GM12878 (cell line): ENCODE data around the gene HADH. TPM values are rescaled to one million over a fixed set of nuclear protein-coding genes. Genes with fewer than 3 reads are reported as not detected.

Experiments
- ATAC-seq: fragments of 200-7000 bp; cut with Tn5 transposase; 3 replicates; pipeline ENCODE4 v1.9.1; 2020; ENCODE audit warnings: mild to moderate bottlenecking, moderate library complexity
- BruUV-seq: library from RNA; stranded (reverse); fragments of 400-500 nt; replicated peaks from 2 replicates; lab custom pipeline; 2021; lab: Mats Ljungman, UMichigan
- CTCF ChIA-PET: fragments of 300-600 bp; sonication (Branson Sonifier 250); formaldehyde crosslinking; extraction: SDS; loops from one replicate; lab custom pipeline; 2021; ENCODE audit warnings: inconsistent platforms; lab: Yijun Ruan, JAX
- POLR2A ChIA-PET: fragments of 350-600 bp; formaldehyde crosslinking; extraction: SDS; loops from one replicate; lab custom pipeline; 2021; ENCODE audit warnings: inconsistent platforms; lab: Charles Lee
- RAD21 ChIA-PET: fragments of 300-600 bp; sonication (Branson Sonifier 250); formaldehyde crosslinking; loops from one replicate; lab custom pipeline; 2023; ENCODE audit warnings: antibody characterized with exemption; ENCODE audit not compliant: unreplicated experiment; lab: Charles Lee
- SMC1A ChIA-PET: fragments of 300-600 bp; sonication (Branson Sonifier 250); formaldehyde crosslinking; loops from one replicate; lab custom pipeline; 2023; ENCODE audit not compliant: unreplicated experiment, uncharacterized antibody; lab: Charles Lee
- DNase-seq: peaks from one replicate; pipeline ENCODE4 v3.0.0-alpha.2; 2011; ENCODE audit warnings: low read depth, low spot score
- FAIRE-seq: peaks from 3 replicates; lab custom pipeline; 2011; peaks lifted over from hg19 to GRCh38; lab: Jason Lieb, UNC
- H2AFZ ChIP-seq: 2 replicates; pipeline ENCODE4 v1.6.0; 2011; ENCODE audit warnings: low read depth, low read length, control low read depth; ENCODE audit not compliant: control insufficient read depth
- H3K27ac ChIP-seq: 2 replicates; pipeline ENCODE4 v1.5.1; 2011; ENCODE audit warnings: control low read depth; ENCODE audit not compliant: control insufficient read depth, insufficient read depth
- H3K27me3 ChIP-seq, 2 experiments: replicated peaks in 1 of 2; 2 replicates each; pipeline versions ENCODE4 v1.6.0 to v1.6.1; 2011; ENCODE audit warnings: low read length in 1 of 2; ENCODE audit not compliant: control insufficient read depth in 2 of 2, insufficient read depth in 2 of 2
- H3K36me3 ChIP-seq, 2 experiments: 2 replicates each; pipeline ENCODE4 v1.5.1; 2011; ENCODE audit warnings: low read length in 1 of 2; ENCODE audit not compliant: control insufficient read depth in 2 of 2, insufficient read depth in 2 of 2
- H3K4me1 ChIP-seq: 2 replicates; pipeline ENCODE4 v1.6.1; 2011; ENCODE audit warnings: mild to moderate bottlenecking, low read length, moderate library complexity, mixed read lengths; ENCODE audit not compliant: control insufficient read depth, insufficient read depth
- H3K4me2 ChIP-seq: 2 replicates; pipeline ENCODE4 v1.6.0; 2011; ENCODE audit warnings: control low read depth; ENCODE audit not compliant: control insufficient read depth, insufficient read depth
- H3K4me3 ChIP-seq: fragments of 200-600 bp; sonication (generic); 2 replicates; pipeline ENCODE4 v1.5.1; 2016
- H3K79me2 ChIP-seq: 2 replicates; pipeline ENCODE4 v1.6.0; 2011; ENCODE audit warnings: low read length; ENCODE audit not compliant: control insufficient read depth, insufficient read depth
- H3K9ac ChIP-seq: 2 replicates; pipeline ENCODE4 v1.8.0; 2011; ENCODE audit warnings: low read length, control low read depth, mixed read lengths; ENCODE audit not compliant: control insufficient read depth, insufficient read depth
- H3K9me3 ChIP-seq: replicated peaks from 3 replicates; pipeline ENCODE4 v1.5.1; 2011; ENCODE audit warnings: mild to moderate bottlenecking, low read length; ENCODE audit not compliant: control insufficient read depth, insufficient read depth
- H4K20me1 ChIP-seq: 2 replicates; pipeline ENCODE4 v1.6.0; 2011; ENCODE audit not compliant: control insufficient read depth, insufficient read depth
- CBX3 ChIP-seq: fragments of 200-600 bp; sonication (generic); IDR thresholded peaks from 2 replicates; pipeline ENCODE4 v1.6.1; 2016; ENCODE audit warnings: low read depth, borderline replicate concordance
- DPF2 ChIP-seq: fragments of 450-650 bp; IDR thresholded peaks from 2 replicates; pipeline ENCODE4 v1.6.1; 2017; ENCODE audit warnings: mild to moderate bottlenecking
- EZH2 ChIP-seq: IDR thresholded peaks from 2 replicates; pipeline ENCODE4 v1.6.1; 2012; ENCODE audit warnings: low read depth, mild to moderate bottlenecking, control low read depth, inconsistent platforms, low read length, borderline replicate concordance; ENCODE audit not compliant: control insufficient read depth
- HDAC6 ChIP-seq: fragments of 200-600 bp; sonication (generic); IDR thresholded peaks from one replicate; pipeline ENCODE4 v1.8.0; 2017; ENCODE audit warnings: antibody characterized with exemption; ENCODE audit not compliant: unreplicated experiment
- MYC ChIP-seq: IDR thresholded peaks from 2 replicates; pipeline ENCODE4 v1.6.1; 2011; ENCODE audit warnings: mild to moderate bottlenecking, low read length, moderate library complexity, inconsistent platforms; ENCODE audit not compliant: insufficient read depth, insufficient replicate concordance, insufficient read length, severe bottlenecking
- POLR2A ChIP-seq: IDR thresholded peaks from 2 replicates; pipeline ENCODE4 v1.6.1; 2011; ENCODE audit warnings: low read depth, mild to moderate bottlenecking, low read length
- POLR2AphosphoS5 ChIP-seq: IDR thresholded peaks from 2 replicates; pipeline ENCODE4 v1.6.1; 2011; ENCODE audit warnings: mild to moderate bottlenecking, low read length, inconsistent platforms
- WGBS: methylation state at CpG from one replicate; pipeline ENCODE4 v1.1.6; 2016; ENCODE audit warnings: low lambda C conversion rate; ENCODE audit not compliant: insufficient replicate concordance, insufficient coverage; ENCODE audit errors: missing lambda C conversion rate; 5-methylcytosine and 5-hydroxymethylcytosine counted together
- in situ Hi-C: fragments of 300-500 bp; cut with MboI; formaldehyde crosslinking; loops from 9 replicates; pipeline ENCODE4 v1.14.3; 2018; ENCODE audit warnings: mixed read lengths
- intact Hi-C: fragments of 100-400 bp; cut with micrococcal nuclease; formaldehyde crosslinking; loops from one replicate; pipeline ENCODE4 v1.14.2; 2022; ENCODE audit not compliant: unreplicated experiment
- polyA plus RNA-seq, 11 experiments: library from polyadenylated mRNA; depleted of rRNA in 4 of 11; unstranded in 6 of 11; stranded (reverse) in 5 of 11; fragments of >200 nt; fragmentation: Nextera tagmentation in 4 of 11; fragmentation: Illumina TruSeq in 1 of 11; extraction: Ambion mirVana in 4 of 11; extraction: Trizol in 1 of 11; gene quantifications; 1 replicate in 1 of 11; 2 replicates in 10 of 11; pipeline versions ENCODE4 v1.2.1 to v1.2.3, GENCODE V29; 2011 to 2016; ENCODE audit warnings: inconsistent platforms in 2 of 11, missing spikeins in 2 of 11, low read depth in 1 of 11
- total RNA-seq, 4 experiments: library from RNA; depleted of rRNA in 3 of 4; stranded (reverse); fragments of >200 nt in 3 of 4; fragmentation: Illumina TruSeq in 1 of 4; extraction: Trizol in 1 of 4; gene quantifications; 2 replicates each; pipeline versions ENCODE4 v1.2.1 to v1.2.3, GENCODE V29; 2013 to 2021

The HADH gene
- total and polyA plus RNA-seq, 10 of the 15 experiments (the other 5 are each of a cell fraction or from before 2014, with no cell fraction given) = 20.3 to 97.9 (median 76.6) TPM

DNA sequence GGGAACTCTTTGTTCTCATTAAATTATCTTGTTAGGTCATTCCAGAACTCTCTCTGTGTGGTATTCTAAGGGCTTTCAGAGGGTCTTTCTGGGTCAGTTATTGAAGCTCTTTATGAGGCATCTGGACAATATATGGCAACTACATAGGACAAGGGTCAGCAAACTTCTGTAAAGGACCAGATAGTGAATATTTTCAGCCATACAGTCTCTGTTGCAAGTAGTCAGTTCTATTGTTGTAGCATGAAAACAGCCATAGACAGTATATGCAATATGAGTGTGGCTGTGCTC, 35.1 kb downstream of the HADH start:
- in situ Hi-C loops = loop anchor here (10.0 kb wide), 1 partner anchor 470 kb away; no protein-coding TSS in a partner anchor
- Histone ChIP-seq H3K9me3 (no peaks in the 10 kb centered on the region), H3K27me3 (no peaks in the 10 kb centered on the region), H3K79me2 (no peaks in the 10 kb centered on the region), H3K9ac (no peak overlapping the region), H3K4me1 (no peaks in the 10 kb centered on the region), H3K36me3 (peaks cover 8 to 10% of the 10 kb centered on the region in 2 experiments), H3K27ac (no peak overlapping the region)
- ChIA-PET SMC1A (interaction anchor here (1.0 to 1.5 kb wide), 2 partner anchors 11 to 31 kb away, joined by 3 to 7 read pairs; no protein-coding TSS in a partner anchor), CTCF (interaction anchor here (1.4 kb wide), 1 partner anchor 547 kb away, joined by 4 read pairs; no protein-coding TSS in a partner anchor)
- no peak for DNase-seq
- BruUV-seq = no TSS peak
- TF ChIP-seq POLR2AphosphoS5 = no peak
- TF ChIP-seq DPF2 = no peak
- TF ChIP-seq CBX3 = no peak
- TF ChIP-seq, all 136 proteins: peak for 0
- Histone ChIP-seq H2AFZ (no peak overlapping the region), H3K4me3 (no peak overlapping the region), H3K4me2 (no peak overlapping the region), H4K20me1 (no peaks in the 10 kb centered on the region)
- intact Hi-C loops = no loop called here
- FAIRE-seq = no peak
- POLR2A ChIA-PET = no interaction called here
- RAD21 ChIA-PET = no interaction called here
- no peak for ATAC-seq

DNA sequence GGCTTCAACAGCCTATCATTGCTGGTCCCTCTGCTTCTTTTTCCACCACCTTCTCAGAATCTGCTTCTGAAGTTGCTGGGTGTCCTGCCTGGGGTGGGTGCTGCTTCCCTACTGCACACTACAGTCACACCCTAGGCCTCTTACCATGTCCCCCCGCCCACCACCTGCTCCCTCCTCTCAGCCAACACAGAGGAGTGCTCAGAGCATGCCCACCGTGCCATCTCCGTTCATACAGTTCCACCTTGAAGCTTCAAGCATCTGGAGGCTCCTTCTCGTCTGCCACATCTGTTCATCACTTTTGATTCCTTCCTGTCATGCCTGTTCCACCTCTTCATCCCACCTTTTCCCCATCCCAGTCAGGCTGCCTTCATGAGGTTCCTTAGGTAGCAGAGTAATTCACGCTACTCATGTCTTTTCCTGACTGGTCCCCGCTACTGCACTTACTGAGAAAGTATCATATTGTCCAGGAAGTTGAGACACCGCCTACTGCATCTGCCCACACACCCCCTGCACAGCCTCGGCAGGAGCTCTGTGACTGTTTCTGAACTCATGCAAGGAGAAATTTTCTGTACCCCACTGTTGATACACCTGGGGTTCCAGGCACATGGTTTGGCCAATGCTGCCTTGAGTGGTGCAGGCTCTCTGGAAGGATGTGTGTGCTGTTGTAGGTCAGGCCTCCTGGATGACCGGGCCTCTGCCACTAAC, 39.5 kb downstream of the HADH start:
- CTCF ChIA-PET = interaction anchor here (1.3 to 5.8 kb wide), 3 partner anchors 9 to 544 kb away, joined by 3 to 57 read pairs (median 50); no protein-coding TSS in a partner anchor
- no peak overlapping the region for H3K4me2 ChIP-seq
- H2AFZ ChIP-seq = no peak overlapping the region
- POLR2A ChIA-PET = no interaction called here
- in situ Hi-C loops = loop anchor here (10.0 kb wide), 1 partner anchor 466 kb away; no protein-coding TSS in a partner anchor
- H4K20me1 ChIP-seq = no peaks in the 10 kb centered on the region
- H3K27ac ChIP-seq = no peak overlapping the region
- no TSS peak for BruUV-seq
- DNase-seq (no peak), FAIRE-seq (no peak), ATAC-seq (no peak)
- intact Hi-C loops = no loop called here
- H3K79me2 ChIP-seq = no peaks in the 10 kb centered on the region
- 82% methylated on average over 9 of the region's 9 CpGs for WGBS
- RAD21 ChIA-PET = interaction anchor here (1.2 to 3.1 kb wide), 5 partner anchors 10 to 543 kb away, joined by 3 to 36 read pairs (median 6); no protein-coding TSS in a partner anchor
- no peak for TF ChIP-seq MYC
- no peak for TF ChIP-seq HDAC6
- TF ChIP-seq EZH2 = no peak
- TF ChIP-seq POLR2A = 0 out of 2 replicates have a peak, but pooled peaks have one; percentile 5
- H3K4me3 ChIP-seq = no peak overlapping the region
- H3K9me3 ChIP-seq = no peaks in the 10 kb centered on the region
- H3K36me3 ChIP-seq = peaks cover 8 to 16% of the 10 kb centered on the region in 2 experiments
- no peaks in the 10 kb centered on the region for H3K4me1 ChIP-seq
- H3K27me3 ChIP-seq = no peaks in the 10 kb centered on the region
- SMC1A ChIA-PET = interaction anchor here (0.8 to 5.4 kb wide), 4 partner anchors 10 to 543 kb away, joined by 3 to 42 read pairs (median 7); no protein-coding TSS in a partner anchor
- no peak overlapping the region for H3K9ac ChIP-seq
